ENCODE results near the gene ABI3BP.

ABI3BP gene

GRCh38 chr3:100810671-100811070 is 182.6 kb downstream of the ABI3BP start:
- DNase-seq (ENCODE audit: low read depth) = no peak
- H3K4me3 ChIP-seq (ENCODE audit: low read depth, low read length) = no peak overlapping the region
- TF ChIP-seq, protein P1, sequence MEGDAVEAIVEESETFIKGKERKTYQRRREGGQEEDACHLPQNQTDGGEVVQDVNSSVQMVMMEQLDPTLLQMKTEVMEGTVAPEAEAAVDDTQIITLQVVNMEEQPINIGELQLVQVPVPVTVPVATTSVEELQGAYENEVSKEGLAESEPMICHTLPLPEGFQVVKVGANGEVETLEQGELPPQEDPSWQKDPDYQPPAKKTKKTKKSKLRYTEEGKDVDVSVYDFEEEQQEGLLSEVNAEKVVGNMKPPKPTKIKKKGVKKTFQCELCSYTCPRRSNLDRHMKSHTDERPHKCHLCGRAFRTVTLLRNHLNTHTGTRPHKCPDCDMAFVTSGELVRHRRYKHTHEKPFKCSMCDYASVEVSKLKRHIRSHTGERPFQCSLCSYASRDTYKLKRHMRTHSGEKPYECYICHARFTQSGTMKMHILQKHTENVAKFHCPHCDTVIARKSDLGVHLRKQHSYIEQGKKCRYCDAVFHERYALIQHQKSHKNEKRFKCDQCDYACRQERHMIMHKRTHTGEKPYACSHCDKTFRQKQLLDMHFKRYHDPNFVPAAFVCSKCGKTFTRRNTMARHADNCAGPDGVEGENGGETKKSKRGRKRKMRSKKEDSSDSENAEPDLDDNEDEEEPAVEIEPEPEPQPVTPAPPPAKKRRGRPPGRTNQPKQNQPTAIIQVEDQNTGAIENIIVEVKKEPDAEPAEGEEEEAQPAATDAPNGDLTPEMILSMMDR (IDR thresholded peaks at IDR 0.05; ENCODE audit: control insufficient read depth, extremely low read depth, insufficient read depth) = no peak

DNA sequence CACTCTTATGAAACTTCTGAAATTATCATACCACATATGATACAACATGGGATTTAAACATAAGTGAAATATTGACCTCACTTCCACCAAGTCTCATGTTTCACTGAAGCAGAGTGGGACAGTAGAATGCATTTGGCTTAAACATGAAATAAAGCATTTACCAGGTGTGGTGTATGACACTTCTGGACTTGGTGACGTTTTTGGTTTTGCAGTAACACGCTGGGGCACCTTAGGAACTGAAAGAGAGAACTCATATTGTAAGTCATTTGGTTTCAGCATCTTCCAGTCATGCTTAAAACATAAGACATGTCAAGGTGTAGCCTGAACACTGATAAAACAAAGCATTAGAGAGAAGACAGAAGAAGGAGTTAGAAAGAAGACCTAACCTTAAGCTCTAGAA is 188.6 kb downstream of the ABI3BP start:
- TF ChIP-seq, protein P1 (IDR thresholded peaks at IDR 0.05; ENCODE audit: control insufficient read depth, extremely low read depth, insufficient read depth) = no peak
- H3K4me3 ChIP-seq (ENCODE audit: low read depth, low read length) = no peak overlapping the region
- DNase-seq (ENCODE audit: low read depth) = no peak

GRCh38 chr3:100803711-100804110 is 189.5 kb downstream of the ABI3BP start:
- no peak overlapping the region for H3K4me3 ChIP-seq (ENCODE audit: low read depth, low read length)
- TF ChIP-seq, protein P1 (IDR thresholded peaks at IDR 0.05; ENCODE audit: control insufficient read depth, extremely low read depth, insufficient read depth) = no peak
- DNase-seq (ENCODE audit: low read depth) = no peak

GRCh38 chr3:100802126-100802525 is 191.1 kb downstream of the ABI3BP start:
- TF ChIP-seq, protein P1 (IDR thresholded peaks at IDR 0.05; ENCODE audit: control insufficient read depth, extremely low read depth, insufficient read depth) = no peak
- no peak for DNase-seq (ENCODE audit: low read depth)
- H3K4me3 ChIP-seq (ENCODE audit: low read depth, low read length) = no peak overlapping the region

DNA sequence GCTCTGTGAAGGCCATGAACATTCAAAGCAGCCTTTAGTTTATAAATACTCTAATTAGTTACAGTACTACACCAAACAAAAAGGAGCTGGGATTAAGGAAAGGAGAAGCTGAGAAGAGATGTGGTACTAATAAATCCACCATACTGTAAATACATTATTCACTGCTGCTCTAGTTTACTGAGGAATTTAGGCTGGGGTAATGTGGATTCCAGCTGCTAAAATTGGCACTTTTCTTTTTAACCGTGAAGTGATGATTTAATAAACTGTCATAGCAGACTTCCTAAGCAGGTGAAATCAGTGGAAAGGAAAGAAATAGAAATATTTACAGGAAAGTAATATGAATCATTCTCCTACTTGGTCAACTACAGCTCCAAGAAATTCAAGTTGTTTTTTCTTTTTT is 195.2 kb downstream of the ABI3BP start:
- DNase-seq (ENCODE audit: low read depth) = no peak
- TF ChIP-seq, protein P1 (IDR thresholded peaks at IDR 0.05; ENCODE audit: control insufficient read depth, extremely low read depth, insufficient read depth) = no peak
- H3K4me3 ChIP-seq (ENCODE audit: low read depth, low read length) = no peak overlapping the region

GRCh38 chr3:100796556-100796955 is 196.7 kb downstream of the ABI3BP start:
- DNase-seq (ENCODE audit: low read depth) = no peak
- no peak overlapping the region for H3K4me3 ChIP-seq (ENCODE audit: low read depth, low read length)
- TF ChIP-seq, protein P1 (IDR thresholded peaks at IDR 0.05; ENCODE audit: control insufficient read depth, extremely low read depth, insufficient read depth) = peak; percentile 57

DNA sequence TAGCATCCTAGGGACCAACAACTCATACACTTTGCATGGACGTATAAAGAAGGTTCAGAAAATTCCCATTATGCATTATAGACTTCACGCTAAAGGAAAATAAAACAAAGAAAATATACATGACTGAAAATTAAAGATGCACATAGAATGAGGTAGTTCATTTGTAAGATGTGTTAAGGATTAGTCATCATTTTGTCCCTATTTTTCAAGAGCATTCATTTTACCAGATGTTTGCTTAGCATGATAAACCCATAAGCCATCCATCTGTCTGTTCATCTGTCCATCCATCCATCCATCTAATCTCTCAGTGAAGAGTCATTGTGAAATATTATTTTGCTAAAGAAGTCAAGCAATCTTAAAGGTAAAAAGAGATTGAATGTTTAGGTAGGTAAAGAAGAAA is 203.6 kb downstream of the ABI3BP start:
- TF ChIP-seq, protein P1 (IDR thresholded peaks at IDR 0.05; ENCODE audit: control insufficient read depth, extremely low read depth, insufficient read depth) = no peak
- no peak overlapping the region for H3K4me3 ChIP-seq (ENCODE audit: low read depth, low read length)
- DNase-seq (ENCODE audit: low read depth) = no peak
